ENCODE results near the gene PARP14.

The PARP14 gene

DNA sequence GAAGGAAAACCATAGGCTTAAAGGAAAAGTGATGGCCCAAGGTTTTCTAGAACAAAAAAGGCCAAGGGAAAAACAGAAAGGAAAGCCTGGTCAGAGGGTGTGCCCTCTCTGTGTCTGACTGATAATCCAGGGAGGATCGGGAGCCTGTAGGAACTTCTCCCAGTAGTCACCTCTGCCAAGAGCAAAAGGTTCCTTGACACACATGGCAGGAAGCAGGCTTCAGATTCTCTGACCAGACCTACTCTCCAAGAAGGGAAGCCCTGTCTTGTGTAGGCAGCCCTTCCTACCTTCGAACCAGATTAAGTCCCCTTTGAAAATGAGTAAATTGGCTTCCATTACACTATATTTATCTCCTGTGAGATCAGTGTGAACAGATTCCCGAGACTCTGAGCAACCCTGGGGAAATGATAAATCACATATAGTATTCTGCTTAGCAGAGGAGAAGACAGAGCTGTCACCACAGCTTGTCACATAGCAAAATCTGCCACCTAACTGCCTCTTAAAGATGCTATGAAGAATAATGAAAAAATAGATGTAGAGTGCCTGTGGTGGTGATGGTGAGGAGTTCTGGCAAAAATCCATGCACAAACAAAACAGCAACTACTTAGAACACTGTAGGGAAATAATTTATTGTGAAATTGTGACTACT lies 38.8 kb downstream of the PARP14 start:
- H3K4me1 ChIP-seq (ENCODE audit: control insufficient read depth in 1 of 2, insufficient read depth in 2 of 2, low read length in 2 of 2) = no peaks in the 10 kb centered on the region
- H3K4me3 ChIP-seq (ENCODE audit: low read depth, low read length) = no peak overlapping the region
- H3K4me2 ChIP-seq (ENCODE audit: low read length) = no peak overlapping the region
- no peaks in the 10 kb centered on the region for H3K79me1 ChIP-seq (ENCODE audit: low read length)
- H3K18ac ChIP-seq (ENCODE audit: low read length) = no peak overlapping the region
- H2AK5ac ChIP-seq (ENCODE audit: low read length) = no peak overlapping the region
- no peaks in the 10 kb centered on the region for H3K27me3 ChIP-seq (ENCODE audit: insufficient read depth, low read length)
- no peak overlapping the region for H2BK5ac ChIP-seq (ENCODE audit: low read depth, low read length, poor library complexity)
- WGBS (ENCODE audit: extremely low coverage, insufficient coverage, insufficient read length) = no CpG with 5 or more reads among the region's 3 CpGs
- H3K14ac ChIP-seq (ENCODE audit: low read length) = no peak overlapping the region
- no peaks in the 10 kb centered on the region for H3K36me3 ChIP-seq (ENCODE audit: control insufficient read depth in 1 of 2, insufficient read depth in 2 of 2, low read length in 2 of 2)
- no peaks in the 10 kb centered on the region for H3K9me3 ChIP-seq (ENCODE audit: insufficient read depth, low read depth, low read length)
- no peak overlapping the region for H2BK120ac ChIP-seq (ENCODE audit: insufficient read depth, low read length, poor library complexity)
- no peak overlapping the region for H2AFZ ChIP-seq (ENCODE audit: insufficient read depth, low read length, poor library complexity)
- no peak overlapping the region for H4K8ac ChIP-seq (ENCODE audit: low read depth, low read length)
- no peak overlapping the region for H3K27ac ChIP-seq (ENCODE audit: low read depth, low read length)
- H3K4ac ChIP-seq (ENCODE audit: low read depth, low read length) = no peak overlapping the region
- H4K12ac ChIP-seq (ENCODE audit: low read depth, low read length) = no peak overlapping the region
- no peak for DNase-seq
- H3K9ac ChIP-seq (ENCODE audit: low read length) = no peak overlapping the region
- no peak overlapping the region for H4K91ac ChIP-seq (ENCODE audit: low read depth, low read length)
- H2BK12ac ChIP-seq (ENCODE audit: low read length) = no peak overlapping the region
- no peaks in the 10 kb centered on the region for H3K79me2 ChIP-seq (ENCODE audit: control insufficient read depth, insufficient read depth, low read length, poor library complexity)
- H3K23ac ChIP-seq (ENCODE audit: low read length) = no peak overlapping the region

DNA sequence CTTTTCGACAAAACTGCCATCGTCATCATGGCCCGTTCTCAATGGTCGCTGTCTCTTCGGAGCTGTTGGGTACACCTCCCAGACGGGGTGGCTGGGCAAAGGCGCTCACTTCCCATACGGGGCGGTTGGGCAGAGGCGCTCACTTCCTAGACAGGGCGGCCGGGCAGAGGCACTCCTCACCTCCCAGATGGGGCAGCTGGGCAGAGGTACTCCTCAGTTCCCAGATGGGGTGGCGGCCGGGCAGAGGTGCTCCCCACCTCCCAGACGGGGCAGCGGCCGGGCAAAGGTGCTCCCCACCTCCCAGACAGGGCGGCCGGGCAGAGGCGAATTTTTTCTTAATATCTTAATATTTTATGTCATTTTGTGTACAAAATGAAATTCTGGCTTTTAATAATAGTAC lies 44.5 kb downstream of the PARP14 start:
- Histone ChIP-seq H2BK120ac (ENCODE audit: insufficient read depth, low read length, poor library complexity) (no peak overlapping the region), H3K36me3 (ENCODE audit: control insufficient read depth in 1 of 2, insufficient read depth in 2 of 2, low read length in 2 of 2) (peaks cover 0 to 3% of the 10 kb centered on the region in 2 experiments), H3K79me2 (ENCODE audit: control insufficient read depth, insufficient read depth, low read length, poor library complexity) (no peaks in the 10 kb centered on the region), H4K91ac (ENCODE audit: low read depth, low read length) (no peak overlapping the region), H2AK5ac (ENCODE audit: low read length) (no peak overlapping the region), H3K4ac (ENCODE audit: low read depth, low read length) (no peak overlapping the region), H3K18ac (ENCODE audit: low read length) (no peak overlapping the region), H3K27ac (ENCODE audit: low read depth, low read length) (no peak overlapping the region), H4K12ac (ENCODE audit: low read depth, low read length) (no peak overlapping the region), H2BK12ac (ENCODE audit: low read length) (no peak overlapping the region), H3K23ac (ENCODE audit: low read length) (no peak overlapping the region), H3K79me1 (ENCODE audit: low read length) (no peaks in the 10 kb centered on the region), H4K8ac (ENCODE audit: low read depth, low read length) (no peak overlapping the region), H2AFZ (ENCODE audit: insufficient read depth, low read length, poor library complexity) (no peak overlapping the region), H3K9ac (ENCODE audit: low read length) (no peak overlapping the region), H3K14ac (ENCODE audit: low read length) (no peak overlapping the region), H3K9me3 (ENCODE audit: insufficient read depth, low read depth, low read length) (peaks cover 2% of the 10 kb centered on the region), H2BK5ac (ENCODE audit: low read depth, low read length, poor library complexity) (no peak overlapping the region), H3K4me2 (ENCODE audit: low read length) (no peak overlapping the region), H3K27me3 (ENCODE audit: insufficient read depth, low read length) (no peaks in the 10 kb centered on the region), H3K4me1 (ENCODE audit: control insufficient read depth in 1 of 2, insufficient read depth in 2 of 2, low read length in 2 of 2) (no peaks in the 10 kb centered on the region), H3K4me3 (ENCODE audit: low read depth, low read length) (no peak overlapping the region)
- no peak for DNase-seq
- no CpG with 5 or more reads among the region's 20 CpGs for WGBS (ENCODE audit: extremely low coverage, insufficient coverage, insufficient read length)

DNA sequence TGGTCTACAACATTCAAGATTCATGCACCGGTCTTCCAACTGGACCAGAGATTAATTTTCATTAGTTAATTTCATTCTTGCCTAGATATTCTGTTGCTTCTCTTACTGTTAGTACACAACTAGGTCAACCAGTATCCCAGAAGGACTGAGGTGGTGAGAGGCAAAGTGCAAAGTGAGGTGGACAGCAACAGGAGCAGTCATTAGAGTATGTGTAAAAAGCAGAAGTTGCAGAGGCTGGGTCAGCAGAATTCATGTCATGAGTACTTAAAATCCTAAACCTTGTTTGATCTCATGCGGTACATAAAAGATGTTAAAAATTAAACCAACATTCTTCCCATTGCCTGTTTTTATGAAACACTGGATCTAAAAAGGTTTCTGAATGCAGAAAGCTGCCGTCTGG lies 46.7 kb downstream of the PARP14 start:
- Histone ChIP-seq H4K12ac (ENCODE audit: low read depth, low read length) (no peak overlapping the region), H3K27ac (ENCODE audit: low read depth, low read length) (no peak overlapping the region), H3K27me3 (ENCODE audit: insufficient read depth, low read length) (no peaks in the 10 kb centered on the region), H3K9ac (ENCODE audit: low read length) (no peak overlapping the region), H2AFZ (ENCODE audit: insufficient read depth, low read length, poor library complexity) (no peak overlapping the region), H3K4me2 (ENCODE audit: low read length) (no peak overlapping the region), H2BK120ac (ENCODE audit: insufficient read depth, low read length, poor library complexity) (no peak overlapping the region), H2AK5ac (ENCODE audit: low read length) (no peak overlapping the region), H3K79me2 (ENCODE audit: control insufficient read depth, insufficient read depth, low read length, poor library complexity) (no peaks in the 10 kb centered on the region), H3K14ac (ENCODE audit: low read length) (no peak overlapping the region), H3K4ac (ENCODE audit: low read depth, low read length) (no peak overlapping the region), H4K91ac (ENCODE audit: low read depth, low read length) (no peak overlapping the region), H2BK5ac (ENCODE audit: low read depth, low read length, poor library complexity) (no peak overlapping the region), H3K23ac (ENCODE audit: low read length) (no peak overlapping the region), H3K4me3 (ENCODE audit: low read depth, low read length) (no peak overlapping the region), H4K8ac (ENCODE audit: low read depth, low read length) (no peak overlapping the region), H3K36me3 (ENCODE audit: control insufficient read depth in 1 of 2, insufficient read depth in 2 of 2, low read length in 2 of 2) (peaks cover 0 to 3% of the 10 kb centered on the region in 2 experiments), H3K4me1 (ENCODE audit: control insufficient read depth in 1 of 2, insufficient read depth in 2 of 2, low read length in 2 of 2) (no peaks in the 10 kb centered on the region), H2BK12ac (ENCODE audit: low read length) (no peak overlapping the region), H3K9me3 (ENCODE audit: insufficient read depth, low read depth, low read length) (peaks cover 3% of the 10 kb centered on the region), H3K79me1 (ENCODE audit: low read length) (no peaks in the 10 kb centered on the region), H3K18ac (ENCODE audit: low read length) (no peak overlapping the region)
- no CpG with 5 or more reads among the region's 3 CpGs for WGBS (ENCODE audit: extremely low coverage, insufficient coverage, insufficient read length)
- no peak for DNase-seq

DNA sequence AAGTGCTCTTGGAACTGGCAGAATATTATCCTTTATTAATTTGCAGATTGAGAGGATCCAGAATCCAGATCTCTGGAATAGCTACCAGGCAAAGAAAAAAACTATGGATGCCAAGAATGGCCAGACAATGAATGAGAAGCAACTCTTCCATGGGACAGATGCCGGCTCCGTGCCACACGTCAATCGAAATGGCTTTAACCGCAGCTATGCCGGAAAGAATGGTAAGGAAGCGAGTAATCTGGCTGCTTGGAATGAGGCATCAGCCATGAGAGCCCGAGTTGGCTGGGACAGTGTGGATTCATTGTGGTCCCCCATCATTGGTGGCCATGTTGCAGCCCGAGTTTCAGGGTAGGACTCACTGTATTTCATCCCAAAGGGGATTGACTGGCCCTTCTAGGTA lies 47.1 kb downstream of the PARP14 start:
- no peaks in the 10 kb centered on the region for H3K79me2 ChIP-seq (ENCODE audit: control insufficient read depth, insufficient read depth, low read length, poor library complexity)
- no peak overlapping the region for H3K14ac ChIP-seq (ENCODE audit: low read length)
- no peak overlapping the region for H2AFZ ChIP-seq (ENCODE audit: insufficient read depth, low read length, poor library complexity)
- H3K27me3 ChIP-seq (ENCODE audit: insufficient read depth, low read length) = no peaks in the 10 kb centered on the region
- H3K79me1 ChIP-seq (ENCODE audit: low read length) = no peaks in the 10 kb centered on the region
- peaks cover 3% of the 10 kb centered on the region for H3K9me3 ChIP-seq (ENCODE audit: insufficient read depth, low read depth, low read length)
- DNase-seq = no peak
- H2BK12ac ChIP-seq (ENCODE audit: low read length) = no peak overlapping the region
- no peak overlapping the region for H3K18ac ChIP-seq (ENCODE audit: low read length)
- H4K8ac ChIP-seq (ENCODE audit: low read depth, low read length) = no peak overlapping the region
- H3K36me3 ChIP-seq (ENCODE audit: control insufficient read depth in 1 of 2, insufficient read depth in 2 of 2, low read length in 2 of 2) = peaks cover 0 to 5% of the 10 kb centered on the region in 2 experiments
- H2AK5ac ChIP-seq (ENCODE audit: low read length) = no peak overlapping the region
- no peaks in the 10 kb centered on the region for H3K4me1 ChIP-seq (ENCODE audit: control insufficient read depth in 1 of 2, insufficient read depth in 2 of 2, low read length in 2 of 2)
- H2BK5ac ChIP-seq (ENCODE audit: low read depth, low read length, poor library complexity) = no peak overlapping the region
- H3K23ac ChIP-seq (ENCODE audit: low read length) = no peak overlapping the region
- H3K4me3 ChIP-seq (ENCODE audit: low read depth, low read length) = no peak overlapping the region
- no peak overlapping the region for H2BK120ac ChIP-seq (ENCODE audit: insufficient read depth, low read length, poor library complexity)
- no peak overlapping the region for H3K27ac ChIP-seq (ENCODE audit: low read depth, low read length)
- H4K91ac ChIP-seq (ENCODE audit: low read depth, low read length) = no peak overlapping the region
- no peak overlapping the region for H3K4me2 ChIP-seq (ENCODE audit: low read length)
- WGBS (ENCODE audit: extremely low coverage, insufficient coverage, insufficient read length) = no CpG with 5 or more reads among the region's 9 CpGs
- no peak overlapping the region for H3K9ac ChIP-seq (ENCODE audit: low read length)
- no peak overlapping the region for H3K4ac ChIP-seq (ENCODE audit: low read depth, low read length)
- no peak overlapping the region for H4K12ac ChIP-seq (ENCODE audit: low read depth, low read length)
